Activated naive CD8-positive, alpha-beta T cell treated with anti-CD3 and anti-CD28 coated beads, Interleukin-2, amount 50 U/mL, for 24 hours (primary cell): Measurements from ENCODE around the gene MED15.
"Not testable (repeated sequence)": the region's sequence is repeated elsewhere in the genome, so short reads cannot be mapped to it uniquely, and the experiment has no call there.

Source experiments
- ATAC-seq: fragments of 150-1000 bp; cut with Tn5 transposase; one replicate; pipeline ENCODE4 v1.10.0; 2021
- DNase-seq: peaks from one replicate; pipeline ENCODE4 v3.0.0; 2021
- H3K27ac Mint-ChIP-seq: one replicate; pipeline ENCODE4 v1.8.0; 2021; ENCODE audit warnings: mild to moderate bottlenecking, mixed read lengths
- H3K27me3 Mint-ChIP-seq: one replicate; pipeline ENCODE4 v1.8.0; 2021; ENCODE audit warnings: mixed read lengths
- H3K36me3 Mint-ChIP-seq: one replicate; pipeline ENCODE4 v1.8.0; 2021; ENCODE audit warnings: low read depth, mixed read lengths
- H3K4me1 Mint-ChIP-seq: one replicate; pipeline ENCODE4 v1.8.0; 2021; ENCODE audit warnings: mixed read lengths
- H3K4me3 Mint-ChIP-seq: one replicate; pipeline ENCODE4 v1.8.0; 2021; ENCODE audit warnings: mild to moderate bottlenecking, moderate library complexity, mixed read lengths
- H3K9me3 Mint-ChIP-seq: one replicate; pipeline ENCODE4 v1.8.0; 2021; ENCODE audit warnings: mixed read lengths

Gene MED15

GRCh38 chr22:20588092-20588842 is 80.9 kb downstream of the MED15 start:
- H3K4me1 Mint-ChIP-seq = no peaks in the 10 kb centered on the region

GRCh38 chr22:20588843-20589581 is 81.6 kb downstream of the MED15 start:
- H3K27me3 Mint-ChIP-seq = no peaks in the 10 kb centered on the region
- peaks cover 2% of the 10 kb centered on the region for H3K36me3 Mint-ChIP-seq
- H3K4me3 Mint-ChIP-seq = no peak overlapping the region
- no peaks in the 10 kb centered on the region for H3K9me3 Mint-ChIP-seq
- H3K4me1 Mint-ChIP-seq = no peaks in the 10 kb centered on the region
- ATAC-seq (peak; percentile 3), DNase-seq (no peak)
- H3K27ac Mint-ChIP-seq = no peak overlapping the region

More at GRCh38 chr22:20588092-20588842, 80.9 kb downstream of the MED15 start:
- peaks cover 5% of the 10 kb centered on the region for H3K36me3 Mint-ChIP-seq
- ATAC-seq = no peak
- H3K4me3 Mint-ChIP-seq = no peak overlapping the region
- no peak for DNase-seq
- no peak overlapping the region for H3K27ac Mint-ChIP-seq
- H3K9me3 Mint-ChIP-seq = no peaks in the 10 kb centered on the region
- no peaks in the 10 kb centered on the region for H3K27me3 Mint-ChIP-seq

GRCh38 chr22:20589614-20590476 is 82.4 kb downstream of the MED15 start:
- no peak for ATAC-seq
- no peak overlapping the region for H3K27ac Mint-ChIP-seq
- H3K4me3 Mint-ChIP-seq = no peak overlapping the region

DNA sequence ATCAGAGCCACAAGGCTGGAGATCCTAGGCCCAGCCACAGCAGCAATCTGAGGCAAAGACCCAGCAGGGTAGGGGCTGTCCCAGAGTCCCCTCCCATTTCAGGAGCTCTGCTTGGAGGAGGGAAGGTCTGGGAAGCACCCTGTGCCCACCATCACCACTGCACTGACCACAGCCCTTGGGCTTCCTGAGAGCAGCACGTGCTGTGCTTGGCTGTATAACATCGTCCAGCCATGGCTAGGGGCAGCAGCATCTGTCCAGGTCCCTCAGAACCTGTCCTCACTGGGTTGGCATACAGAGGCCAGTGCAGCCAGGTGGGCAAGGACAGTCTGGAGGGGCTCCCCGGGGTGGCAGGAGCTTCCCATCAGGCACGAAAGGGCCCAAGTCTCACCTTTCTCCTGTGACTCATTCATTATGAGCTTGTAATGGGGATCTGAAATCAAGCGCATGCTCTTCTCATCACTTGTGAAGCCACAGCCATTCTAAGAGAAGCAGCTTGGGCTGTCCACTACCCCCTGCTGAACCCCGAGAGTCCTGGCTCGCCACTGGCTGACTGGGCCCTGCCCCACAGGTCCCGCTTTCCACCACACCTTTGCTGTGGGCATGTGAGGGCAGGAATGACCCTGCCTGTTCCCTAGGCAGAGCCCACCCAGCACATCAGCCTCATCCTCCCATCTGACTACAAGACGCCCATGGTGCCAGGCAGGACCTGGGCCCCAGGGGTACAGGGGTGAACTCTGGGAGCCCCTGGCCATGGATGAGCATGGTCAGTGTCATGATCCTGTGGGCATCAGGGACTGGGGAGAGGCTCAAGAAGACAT is 83.3 kb downstream of the MED15 start:
- no peak for ATAC-seq
- no peak overlapping the region for H3K27ac Mint-ChIP-seq

More at GRCh38 chr22:20589614-20590476, 82.4 kb downstream of the MED15 start:
- Mint-ChIP-seq H3K4me1 (no peaks in the 10 kb centered on the region), H3K9me3 (no peaks in the 10 kb centered on the region), H3K27me3 (no peaks in the 10 kb centered on the region), H3K36me3 (no peaks in the 10 kb centered on the region)
- DNase-seq = no peak

GRCh38 chr22:20591295-20591645 is 83.9 kb downstream of the MED15 start:
- H3K4me1 Mint-ChIP-seq = no peaks in the 10 kb centered on the region
- no peak overlapping the region for H3K4me3 Mint-ChIP-seq
- no peak overlapping the region for H3K27ac Mint-ChIP-seq
- ATAC-seq = no peak
- H3K36me3 Mint-ChIP-seq = no peaks in the 10 kb centered on the region
- H3K27me3 Mint-ChIP-seq = no peaks in the 10 kb centered on the region
- no peaks in the 10 kb centered on the region for H3K9me3 Mint-ChIP-seq
- no peak for DNase-seq

More for the DNA sequence above, 83.3 kb downstream of the MED15 start:
- Mint-ChIP-seq H3K36me3 (no peaks in the 10 kb centered on the region), H3K4me1 (no peaks in the 10 kb centered on the region), H3K4me3 (no peak overlapping the region), H3K27me3 (no peaks in the 10 kb centered on the region), H3K9me3 (no peaks in the 10 kb centered on the region)
- DNase-seq = no peak

DNA sequence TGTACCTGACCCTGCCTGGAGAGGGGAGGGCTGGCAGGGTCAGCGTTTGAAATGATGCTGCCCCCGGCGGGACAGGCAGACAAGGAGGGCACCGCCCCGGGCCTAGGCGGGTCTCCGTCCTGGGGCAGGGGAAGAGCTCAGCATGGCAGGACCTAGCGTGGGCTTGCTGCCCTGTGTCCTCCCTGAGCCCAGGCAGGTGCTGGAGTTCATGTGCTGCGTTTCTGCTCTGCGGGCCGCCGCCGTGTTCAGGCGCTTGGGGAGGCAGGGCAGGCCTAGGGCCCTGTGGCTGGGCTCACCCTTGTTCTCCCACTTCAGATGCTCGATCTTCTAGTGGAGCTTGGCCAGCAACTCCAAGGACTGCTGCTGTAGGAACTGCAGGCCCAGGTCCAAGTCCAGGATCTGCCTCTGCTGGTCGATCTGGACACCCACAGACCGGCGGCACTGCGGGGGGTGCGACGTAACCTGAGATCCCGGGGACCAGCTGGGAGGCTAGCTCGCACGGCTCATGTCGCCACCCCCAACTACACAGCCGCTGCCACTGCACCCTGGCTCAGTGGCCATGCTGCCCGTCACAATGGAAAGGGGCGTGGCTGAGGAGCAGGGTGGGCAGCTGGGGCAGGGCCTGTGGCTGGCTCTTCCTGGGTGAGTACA is 84.4 kb downstream of the MED15 start:
- Mint-ChIP-seq H3K4me3 (no peak overlapping the region), H3K9me3 (no peaks in the 10 kb centered on the region), H3K27ac (no peak overlapping the region), H3K27me3 (no peaks in the 10 kb centered on the region), H3K36me3 (no peaks in the 10 kb centered on the region), H3K4me1 (no peaks in the 10 kb centered on the region)
- ATAC-seq = no peak
- DNase-seq = no peak

GRCh38 chr22:20594038-20594437 is 86.6 kb downstream of the MED15 start:
- H3K36me3 Mint-ChIP-seq, H3K9me3 Mint-ChIP-seq, DNase-seq, H3K4me3 Mint-ChIP-seq, H3K4me1 Mint-ChIP-seq, H3K27me3 Mint-ChIP-seq, ATAC-seq, H3K27ac Mint-ChIP-seq: not testable (repeated sequence)

DNA sequence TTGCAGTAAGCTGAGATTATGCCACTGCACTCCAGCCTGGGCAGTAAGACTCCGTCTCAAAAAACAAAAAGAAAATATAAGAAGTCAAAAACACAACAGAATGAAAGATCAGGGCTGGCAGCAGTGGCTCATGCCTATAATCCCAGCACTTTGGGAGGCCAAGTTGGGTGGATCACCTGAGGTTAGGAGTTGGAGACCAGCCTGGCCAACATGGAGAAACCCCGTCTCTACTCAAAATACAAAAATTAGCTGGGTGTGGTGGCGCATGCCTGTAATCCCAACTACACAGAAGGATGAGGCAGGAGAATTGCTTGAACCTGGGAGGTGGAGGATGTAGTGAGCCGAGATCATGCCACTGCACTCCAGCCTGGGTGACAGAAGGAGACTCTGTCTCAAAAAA is 87.1 kb downstream of the MED15 start:
- H3K36me3 Mint-ChIP-seq, H3K27me3 Mint-ChIP-seq, DNase-seq, H3K9me3 Mint-ChIP-seq, H3K4me1 Mint-ChIP-seq, H3K27ac Mint-ChIP-seq, H3K4me3 Mint-ChIP-seq, ATAC-seq: not testable (repeated sequence)

DNA sequence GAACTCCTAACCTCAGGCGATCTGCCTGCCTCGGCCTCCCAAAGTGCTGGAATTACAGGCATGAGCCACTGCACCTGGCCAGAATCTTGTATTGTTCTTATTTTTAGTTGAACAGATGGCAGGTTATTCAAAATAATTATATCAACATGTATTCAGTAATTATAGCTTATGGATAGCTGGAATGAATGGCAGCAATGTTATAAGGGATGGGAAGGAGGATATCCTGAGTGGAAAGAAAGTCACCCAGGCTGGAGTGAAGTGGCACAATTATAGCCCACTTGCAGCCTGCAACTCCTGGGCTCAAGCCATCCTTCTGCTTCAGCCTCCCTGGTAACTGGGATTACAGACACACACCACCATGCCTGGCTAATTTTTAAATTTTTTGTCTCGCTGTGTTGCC is 88.1 kb downstream of the MED15 start:
- H3K27me3 Mint-ChIP-seq = no peaks in the 10 kb centered on the region
- H3K36me3 Mint-ChIP-seq = no peaks in the 10 kb centered on the region
- no peaks in the 10 kb centered on the region for H3K9me3 Mint-ChIP-seq
- no peak overlapping the region for H3K4me3 Mint-ChIP-seq
- H3K27ac Mint-ChIP-seq = no peak overlapping the region
- no peaks in the 10 kb centered on the region for H3K4me1 Mint-ChIP-seq
- DNase-seq (no peak), ATAC-seq (no peak)

GRCh38 chr22:20599117-20599516 is 91.7 kb downstream of the MED15 start:
- DNase-seq (no peak), ATAC-seq (no peak)
- Mint-ChIP-seq H3K4me1 (no peaks in the 10 kb centered on the region), H3K27ac (no peak overlapping the region), H3K9me3 (no peaks in the 10 kb centered on the region), H3K4me3 (no peak overlapping the region), H3K36me3 (no peaks in the 10 kb centered on the region), H3K27me3 (no peaks in the 10 kb centered on the region)

DNA sequence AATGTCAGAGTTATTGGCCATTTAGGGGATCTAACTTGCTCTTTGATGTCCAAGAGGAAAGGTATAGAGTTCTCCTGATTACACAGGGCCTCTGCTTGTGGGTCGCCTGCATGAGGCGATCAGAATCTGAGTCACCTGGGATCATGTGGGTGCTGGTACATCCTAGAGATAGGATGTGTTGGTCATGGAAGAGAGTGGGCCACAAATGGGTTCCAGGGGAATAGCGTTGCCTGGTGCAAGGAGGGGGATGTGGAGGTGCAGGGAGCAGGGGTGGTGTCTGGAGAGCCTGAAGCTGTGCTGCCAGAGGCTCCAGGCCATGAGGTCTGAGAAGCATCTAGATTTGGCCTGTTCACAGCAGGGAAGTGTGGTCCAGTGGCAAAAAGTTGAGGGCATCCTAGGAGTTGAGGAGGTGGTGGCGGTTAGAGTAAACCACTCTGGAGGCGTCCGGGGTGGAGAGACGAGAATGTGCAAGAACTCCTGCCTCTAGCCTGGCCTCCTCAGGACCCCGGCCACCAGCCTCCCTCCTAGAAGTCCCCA is 92.8 kb downstream of the MED15 start:
- H3K4me1 Mint-ChIP-seq = no peaks in the 10 kb centered on the region
- H3K27me3 Mint-ChIP-seq = no peaks in the 10 kb centered on the region
- H3K27ac Mint-ChIP-seq = no peak overlapping the region
- DNase-seq (no peak), ATAC-seq (no peak)
- no peaks in the 10 kb centered on the region for H3K36me3 Mint-ChIP-seq
- no peaks in the 10 kb centered on the region for H3K9me3 Mint-ChIP-seq
- H3K4me3 Mint-ChIP-seq = no peak overlapping the region

DNA sequence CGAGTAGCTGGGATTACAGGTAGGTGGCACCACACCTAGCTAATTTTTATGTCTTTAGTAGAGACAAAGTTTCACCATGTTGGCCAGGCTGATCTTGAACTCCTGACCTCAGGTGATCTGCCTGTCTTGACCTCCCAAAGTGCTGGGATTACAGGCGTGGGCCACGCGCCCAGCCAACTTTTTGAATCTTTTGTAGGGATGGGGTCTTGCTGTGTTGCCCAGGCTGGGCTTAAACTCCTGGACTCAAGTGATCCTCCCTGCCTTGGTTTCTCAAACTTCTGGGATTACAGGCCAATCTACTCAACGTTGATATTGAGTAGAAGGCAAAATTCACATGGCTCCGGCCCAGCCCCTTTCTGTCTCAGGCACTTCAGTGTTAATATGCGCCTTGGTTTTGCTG is 93.9 kb downstream of the MED15 start:
- Mint-ChIP-seq H3K9me3 (no peaks in the 10 kb centered on the region), H3K27ac (no peak overlapping the region), H3K27me3 (no peaks in the 10 kb centered on the region), H3K4me3 (no peak overlapping the region), H3K36me3 (no peaks in the 10 kb centered on the region), H3K4me1 (peaks cover 4% of the 10 kb centered on the region)
- DNase-seq (no peak), ATAC-seq (no peak)

DNA sequence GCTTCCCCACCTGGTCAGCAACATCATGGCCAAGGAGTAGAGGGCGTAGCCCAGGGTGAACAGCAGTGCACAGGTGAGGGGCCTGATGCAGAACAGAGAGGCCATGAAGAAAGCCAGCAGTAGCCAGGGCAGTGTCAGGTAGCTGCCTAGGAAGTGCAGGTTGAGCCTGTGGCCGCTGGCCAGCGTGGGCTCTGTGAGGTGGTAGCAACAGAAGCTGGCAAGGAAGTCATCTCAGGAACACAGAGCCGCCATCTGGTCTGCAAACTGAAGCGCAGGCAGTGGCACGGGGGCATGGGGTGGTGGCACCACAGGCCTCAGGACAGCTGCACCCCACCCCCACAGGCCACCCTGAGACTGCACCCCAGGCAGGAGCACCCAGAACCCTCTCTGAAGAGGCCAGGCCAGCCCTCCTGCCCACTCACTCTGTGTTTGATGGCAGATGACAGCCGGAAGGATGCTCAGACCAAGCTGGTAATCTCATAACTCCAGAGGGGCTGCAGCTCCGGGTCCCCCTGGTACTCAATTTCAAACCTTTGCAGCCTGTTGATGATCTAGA is 95.3 kb downstream of the MED15 start:
- Mint-ChIP-seq H3K36me3 (no peaks in the 10 kb centered on the region), H3K9me3 (no peaks in the 10 kb centered on the region), H3K27ac (no peak overlapping the region), H3K4me3 (no peak overlapping the region), H3K4me1 (peaks cover 6% of the 10 kb centered on the region), H3K27me3 (no peaks in the 10 kb centered on the region)
- DNase-seq = no peak
- ATAC-seq = no peak
